ENCODE data around the gene RPS6KC1. TPM values are rescaled to one million over a fixed set of nuclear protein-coding genes. Genes with fewer than 3 reads are reported as not detected.

Gene RPS6KC1
- total and polyA plus RNA-seq, 9 of the 15 experiments (the other 6 are each of a cell fraction or from before 2014, with no cell fraction given): 4.3 to 34.6 (median 20.9) TPM

DNA sequence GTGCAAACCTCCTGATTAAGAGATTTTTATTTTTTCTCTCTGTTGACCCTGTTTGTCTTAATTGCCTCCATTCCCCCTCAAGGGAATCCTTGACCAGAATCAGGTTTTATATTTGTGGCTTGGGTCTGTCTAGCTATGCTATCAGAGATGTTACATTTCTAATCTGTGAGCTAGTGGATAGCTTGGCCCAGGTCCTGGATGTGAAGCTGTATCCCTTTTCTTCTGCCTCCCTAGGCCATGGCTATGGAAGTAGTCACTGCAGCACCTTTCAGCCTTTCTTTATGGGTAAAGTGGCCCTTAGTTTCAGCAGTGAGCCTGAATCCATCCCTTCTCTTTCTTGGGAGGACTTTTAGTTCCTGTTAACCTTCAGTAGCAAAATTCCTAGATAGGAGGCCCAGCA, 18.4 kb upstream of the RPS6KC1 start:
- TF ChIP-seq SMAD4 (CRISPR knock-in tag; conservative IDR thresholded peaks at IDR 0.05) (no peak), POLR3A (IDR thresholded peaks at IDR 0.05; ENCODE audit: borderline replicate concordance, extremely low read depth, insufficient read depth, insufficient read length) (no peak), HNRNPH1 (optimal IDR thresholded peaks at IDR 0.05; ENCODE audit: low read depth, low read length) (no peak), GATAD2B (IDR thresholded peaks at IDR 0.05; ENCODE audit: borderline replicate concordance) (no peak), C11orf30 (IDR thresholded peaks at IDR 0.05; ENCODE audit: low read depth) (no peak), ZNF551 (CRISPR knock-in tag; IDR thresholded peaks at IDR 0.05) (no peak), ESRRA (IDR thresholded peaks at IDR 0.05; ENCODE audit: borderline replicate concordance, low read depth) (no peak), TRIM24 (IDR thresholded peaks at IDR 0.05) (no peak), ETS2 (tag; IDR thresholded peaks at IDR 0.05; ENCODE audit: borderline replicate concordance, poor library complexity, severe bottlenecking) (no peak), ZNF75A (CRISPR knock-in tag; IDR thresholded peaks at IDR 0.05) (no peak), YBX1 (IDR thresholded peaks at IDR 0.05) (no peak), CBX1 (IDR thresholded peaks at IDR 0.05; ENCODE audit: low read depth) (no peak), HDAC1 (IDR thresholded peaks at IDR 0.05) (no peak), MTA3 (IDR thresholded peaks at IDR 0.05; ENCODE audit: borderline replicate concordance) (no peak)
- TF ChIP-seq, protein P1, sequence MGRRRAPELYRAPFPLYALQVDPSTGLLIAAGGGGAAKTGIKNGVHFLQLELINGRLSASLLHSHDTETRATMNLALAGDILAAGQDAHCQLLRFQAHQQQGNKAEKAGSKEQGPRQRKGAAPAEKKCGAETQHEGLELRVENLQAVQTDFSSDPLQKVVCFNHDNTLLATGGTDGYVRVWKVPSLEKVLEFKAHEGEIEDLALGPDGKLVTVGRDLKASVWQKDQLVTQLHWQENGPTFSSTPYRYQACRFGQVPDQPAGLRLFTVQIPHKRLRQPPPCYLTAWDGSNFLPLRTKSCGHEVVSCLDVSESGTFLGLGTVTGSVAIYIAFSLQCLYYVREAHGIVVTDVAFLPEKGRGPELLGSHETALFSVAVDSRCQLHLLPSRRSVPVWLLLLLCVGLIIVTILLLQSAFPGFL (CRISPR knock-in tag; IDR thresholded peaks at IDR 0.05): no peak
- TF ChIP-seq, protein P2, sequence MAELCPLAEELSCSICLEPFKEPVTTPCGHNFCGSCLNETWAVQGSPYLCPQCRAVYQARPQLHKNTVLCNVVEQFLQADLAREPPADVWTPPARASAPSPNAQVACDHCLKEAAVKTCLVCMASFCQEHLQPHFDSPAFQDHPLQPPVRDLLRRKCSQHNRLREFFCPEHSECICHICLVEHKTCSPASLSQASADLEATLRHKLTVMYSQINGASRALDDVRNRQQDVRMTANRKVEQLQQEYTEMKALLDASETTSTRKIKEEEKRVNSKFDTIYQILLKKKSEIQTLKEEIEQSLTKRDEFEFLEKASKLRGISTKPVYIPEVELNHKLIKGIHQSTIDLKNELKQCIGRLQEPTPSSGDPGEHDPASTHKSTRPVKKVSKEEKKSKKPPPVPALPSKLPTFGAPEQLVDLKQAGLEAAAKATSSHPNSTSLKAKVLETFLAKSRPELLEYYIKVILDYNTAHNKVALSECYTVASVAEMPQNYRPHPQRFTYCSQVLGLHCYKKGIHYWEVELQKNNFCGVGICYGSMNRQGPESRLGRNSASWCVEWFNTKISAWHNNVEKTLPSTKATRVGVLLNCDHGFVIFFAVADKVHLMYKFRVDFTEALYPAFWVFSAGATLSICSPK (IDR thresholded peaks at IDR 0.05; ENCODE audit: borderline replicate concordance): no peak
- TF ChIP-seq, protein P3, sequence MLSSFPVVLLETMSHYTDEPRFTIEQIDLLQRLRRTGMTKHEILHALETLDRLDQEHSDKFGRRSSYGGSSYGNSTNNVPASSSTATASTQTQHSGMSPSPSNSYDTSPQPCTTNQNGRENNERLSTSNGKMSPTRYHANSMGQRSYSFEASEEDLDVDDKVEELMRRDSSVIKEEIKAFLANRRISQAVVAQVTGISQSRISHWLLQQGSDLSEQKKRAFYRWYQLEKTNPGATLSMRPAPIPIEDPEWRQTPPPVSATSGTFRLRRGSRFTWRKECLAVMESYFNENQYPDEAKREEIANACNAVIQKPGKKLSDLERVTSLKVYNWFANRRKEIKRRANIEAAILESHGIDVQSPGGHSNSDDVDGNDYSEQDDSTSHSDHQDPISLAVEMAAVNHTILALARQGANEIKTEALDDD (IDR thresholded peaks at IDR 0.05): no peak
- TF ChIP-seq, protein P4, sequence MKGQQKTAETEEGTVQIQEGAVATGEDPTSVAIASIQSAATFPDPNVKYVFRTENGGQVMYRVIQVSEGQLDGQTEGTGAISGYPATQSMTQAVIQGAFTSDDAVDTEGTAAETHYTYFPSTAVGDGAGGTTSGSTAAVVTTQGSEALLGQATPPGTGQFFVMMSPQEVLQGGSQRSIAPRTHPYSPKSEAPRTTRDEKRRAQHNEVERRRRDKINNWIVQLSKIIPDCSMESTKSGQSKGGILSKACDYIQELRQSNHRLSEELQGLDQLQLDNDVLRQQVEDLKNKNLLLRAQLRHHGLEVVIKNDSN (CRISPR knock-in tag; IDR thresholded peaks at IDR 0.05): no peak
- Histone ChIP-seq H3K4me3 (no peak overlapping the region), H3K27me3 (ENCODE audit: control insufficient read depth in 2 of 2, insufficient read depth in 2 of 2, low read length in 2 of 2) (no peaks in the 10 kb centered on the region), H3K9me1 (ENCODE audit: control insufficient read depth, insufficient read depth, low read length) (no peaks in the 10 kb centered on the region), H4K20me1 (replicated peaks; ENCODE audit: control insufficient read depth, insufficient read depth, low read length) (no peaks in the 10 kb centered on the region), H3K36me3 (ENCODE audit: control insufficient read depth, insufficient read depth, low read length) (no peaks in the 10 kb centered on the region), H3K79me2 (ENCODE audit: control insufficient read depth, insufficient read depth, low read length) (no peaks in the 10 kb centered on the region), H3K9ac (ENCODE audit: insufficient read depth in 1 of 2, low read depth in 2 of 2, low read length in 2 of 2) (no peak overlapping the region), H3K9me3 (replicated peaks; ENCODE audit: control insufficient read depth, insufficient read depth, low read depth, low read length) (0 out of 2 replicates have a peak, but pooled peaks cover 1% of the 10 kb centered on the region), H3K4me2 (ENCODE audit: insufficient read depth, low read length) (no peak overlapping the region), H3K4me1 (replicated peaks in 1 of 2; ENCODE audit: control insufficient read depth in 2 of 2, insufficient read depth in 2 of 2, low read length in 2 of 2) (no peaks in the 10 kb centered on the region; a peak in 2 of 5 replicates), H3K27ac (ENCODE audit: extremely low read depth, low read depth, low read length) (no peak overlapping the region), H2AFZ (ENCODE audit: low read depth, low read length) (peak overlapping the region; percentile 73)
- no peak for DNase-seq (ENCODE audit: extremely low read depth in 1 of 4, low spot score in 3 of 4)
- no TSS peak for BruUV-seq (replicated peaks)
- ATAC-seq: peak; percentile 58
- in situ Hi-C loops (cut with MboI): no loop called here
- ChIA-PET CTCF (ENCODE audit: low intra/inter-chr PET ratio) (no interaction called here), POLR2A (interaction anchor here (0.5 to 3.8 kb wide), 5 partner anchors 13 to 646 kb away, joined by 3 to 20 read pairs (median 4); partner anchors contain the start of gene RPS6KC1)
- no peak for FAIRE-seq
- intact Hi-C loops (cut with micrococcal nuclease): no loop called here

All from K562 (cell line).